OCI-LY7 (cell line): ENCODE measurements around the gene ZMIZ1.

ENCODE experiments used
- CTCF ChIP-seq: fragments of 200-600 bp; sonication (generic); conservative IDR thresholded peaks from 2 replicates; pipeline ENCODE4 v1.5.1; 2014; ENCODE audit warnings: mild to moderate bottlenecking, antibody characterized with exemption, low read length, moderate library complexity, mixed read lengths
- EZH2phosphoT487 ChIP-seq: fragments of 200-600 bp; sonication (generic); IDR thresholded peaks from 2 replicates; pipeline ENCODE4 v1.6.1; 2018; ENCODE audit warnings: low read depth, borderline replicate concordance, mild to moderate bottlenecking, mixed run types, antibody characterized with exemption, low read length, moderate library complexity, mixed read lengths

GRCh38 chr10:79316671-79317431, 248.1 kb downstream of the ZMIZ1 start:
- TF ChIP-seq CTCF (peak; percentile 41), EZH2phosphoT487 (no peak)
